Stomach (tissue), 4 donors: Measurements from ENCODE around the gene NFKBIA.

Source experiments
- CTCF ChIP-seq, 7 experiments: fragments of 450-650 bp in 4 of 7; fragments of 200-600 bp in 3 of 7; sonication (generic) in 3 of 7; IDR thresholded peaks; one replicate each; pipeline ENCODE4 v1.5.1; 2016 to 2019; ENCODE audit warnings: antibody characterized with exemption in 7 of 7, control low read depth in 2 of 7, mild to moderate bottlenecking in 1 of 7
- EP300 ChIP-seq: sonication (generic); formaldehyde crosslinking; IDR thresholded peaks from one replicate; pipeline ENCODE4 v1.6.1; 2017; ENCODE audit warnings: antibody characterized with exemption
- POLR2A ChIP-seq, 4 donors: fragments of 450-650 bp; IDR thresholded peaks; one replicate each; pipeline ENCODE4 v1.6.1; 2016; ENCODE audit warnings: antibody characterized with exemption in 4 of 4, control low read depth in 2 of 4, mild to moderate bottlenecking in 1 of 4, moderate library complexity in 1 of 4
- POLR2AphosphoS5 ChIP-seq, 3 donors: sonication (generic); formaldehyde crosslinking; IDR thresholded peaks; one replicate each; pipeline ENCODE4 v1.6.1; 2016; ENCODE audit warnings: antibody characterized with exemption in 3 of 3

- no peak for TF ChIP-seq POLR2AphosphoS5 (IDR thresholded peaks at IDR 0.05)
- no peak for TF ChIP-seq POLR2A (IDR thresholded peaks at IDR 0.05)
- no peak for TF ChIP-seq EP300
- no peak for TF ChIP-seq CTCF (IDR thresholded peaks at IDR 0.05)
Observed at GRCh38 chr14:35380794-35381193, 23.8 kb downstream of the NFKBIA start.
